Epithelial cell of proximal tubule (primary cell): ENCODE measurements around the gene UBAP2. TPM values are rescaled to one million over a fixed set of nuclear protein-coding genes. Genes with fewer than 3 reads are reported as not detected.

Source experiments
- DNase-seq: peaks from one replicate; pipeline ENCODE4 v3.0.0-alpha.2; 2011; ENCODE audit warnings: low read depth
- H3K4me3 ChIP-seq: 2 replicates; pipeline ENCODE4 v1.5.1; 2011; ENCODE audit warnings: low read depth, mild to moderate bottlenecking, low read length
- total RNA-seq: library from RNA; depleted of rRNA; stranded (reverse); fragments of >200 nt; gene quantifications from 2 replicates; pipeline ENCODE4 v1.2.3, GENCODE V29; 2015
- TF ChIP-seq, protein P1 (sequence below): conservative IDR thresholded peaks from 2 replicates; pipeline ENCODE4 v1.5.1; 2012; ENCODE audit warnings: low read depth, mild to moderate bottlenecking, low read length

UBAP2 gene
- total RNA-seq, 1 donor from 2014 or later = 19.1 TPM

DNA sequence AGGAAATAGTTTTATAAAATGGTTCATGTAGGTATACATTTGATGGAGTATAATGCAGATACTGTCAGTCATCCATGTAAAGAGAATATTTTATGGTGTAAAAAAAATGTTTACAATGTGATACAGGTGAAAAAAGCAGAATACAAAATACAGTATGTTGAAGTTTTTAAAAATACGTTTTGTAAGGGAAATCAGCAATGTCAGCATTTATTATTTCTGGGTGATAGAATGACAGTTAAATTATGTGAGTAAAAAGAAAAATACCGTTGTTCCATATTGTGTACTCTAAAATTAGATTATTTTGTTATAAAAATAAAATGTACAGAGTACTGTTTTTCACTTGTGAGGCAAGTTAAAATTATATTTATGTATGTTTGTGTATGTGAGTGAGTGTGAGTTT, 162.7 kb downstream of the UBAP2 start:
- TF ChIP-seq, protein P1, sequence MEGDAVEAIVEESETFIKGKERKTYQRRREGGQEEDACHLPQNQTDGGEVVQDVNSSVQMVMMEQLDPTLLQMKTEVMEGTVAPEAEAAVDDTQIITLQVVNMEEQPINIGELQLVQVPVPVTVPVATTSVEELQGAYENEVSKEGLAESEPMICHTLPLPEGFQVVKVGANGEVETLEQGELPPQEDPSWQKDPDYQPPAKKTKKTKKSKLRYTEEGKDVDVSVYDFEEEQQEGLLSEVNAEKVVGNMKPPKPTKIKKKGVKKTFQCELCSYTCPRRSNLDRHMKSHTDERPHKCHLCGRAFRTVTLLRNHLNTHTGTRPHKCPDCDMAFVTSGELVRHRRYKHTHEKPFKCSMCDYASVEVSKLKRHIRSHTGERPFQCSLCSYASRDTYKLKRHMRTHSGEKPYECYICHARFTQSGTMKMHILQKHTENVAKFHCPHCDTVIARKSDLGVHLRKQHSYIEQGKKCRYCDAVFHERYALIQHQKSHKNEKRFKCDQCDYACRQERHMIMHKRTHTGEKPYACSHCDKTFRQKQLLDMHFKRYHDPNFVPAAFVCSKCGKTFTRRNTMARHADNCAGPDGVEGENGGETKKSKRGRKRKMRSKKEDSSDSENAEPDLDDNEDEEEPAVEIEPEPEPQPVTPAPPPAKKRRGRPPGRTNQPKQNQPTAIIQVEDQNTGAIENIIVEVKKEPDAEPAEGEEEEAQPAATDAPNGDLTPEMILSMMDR = no peak
- H3K4me3 ChIP-seq = no peak overlapping the region
- DNase-seq = no peak

DNA sequence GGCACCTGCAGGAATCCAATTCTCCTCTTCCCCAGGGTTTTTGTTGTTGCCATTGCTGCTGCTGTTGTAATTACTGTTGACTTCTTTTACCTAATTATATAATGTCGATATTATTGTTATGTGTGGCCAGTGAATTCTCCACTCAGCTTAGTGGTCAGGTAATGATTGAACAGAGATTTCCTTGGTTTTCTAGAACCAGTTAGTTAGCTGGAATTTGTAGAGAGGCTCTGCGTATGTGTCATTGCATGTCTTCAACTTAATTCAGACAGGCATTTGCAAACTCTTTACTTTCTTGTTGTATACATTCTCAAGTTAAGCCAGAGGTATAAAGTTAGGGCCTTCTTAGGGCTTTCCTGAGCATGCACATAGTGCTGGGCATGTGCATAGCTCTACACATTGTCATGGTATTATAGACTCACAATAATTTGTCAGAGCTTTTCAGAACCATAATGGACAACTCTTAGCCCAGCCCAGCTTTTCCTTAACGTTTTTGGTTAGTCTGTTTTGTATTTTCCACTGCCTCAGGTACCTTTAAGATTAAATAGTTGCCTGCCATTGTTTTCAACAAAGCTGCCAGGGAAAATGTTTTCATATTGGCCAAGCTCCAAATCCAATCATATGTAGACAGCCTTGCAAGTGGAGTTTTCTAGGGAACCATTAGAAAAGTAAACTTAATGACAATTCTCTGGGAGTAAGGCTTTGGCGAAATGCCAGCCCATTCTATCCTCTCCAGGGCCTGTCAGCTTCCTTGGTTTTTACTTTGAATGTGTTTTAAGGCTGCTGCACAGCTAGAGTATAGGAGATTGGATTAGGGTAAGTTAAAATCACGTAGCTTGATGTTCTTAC, 163.6 kb downstream of the UBAP2 start:
- TF ChIP-seq, protein P1 = no peak
- no peak overlapping the region for H3K4me3 ChIP-seq
- peak; percentile 56 for DNase-seq

DNA sequence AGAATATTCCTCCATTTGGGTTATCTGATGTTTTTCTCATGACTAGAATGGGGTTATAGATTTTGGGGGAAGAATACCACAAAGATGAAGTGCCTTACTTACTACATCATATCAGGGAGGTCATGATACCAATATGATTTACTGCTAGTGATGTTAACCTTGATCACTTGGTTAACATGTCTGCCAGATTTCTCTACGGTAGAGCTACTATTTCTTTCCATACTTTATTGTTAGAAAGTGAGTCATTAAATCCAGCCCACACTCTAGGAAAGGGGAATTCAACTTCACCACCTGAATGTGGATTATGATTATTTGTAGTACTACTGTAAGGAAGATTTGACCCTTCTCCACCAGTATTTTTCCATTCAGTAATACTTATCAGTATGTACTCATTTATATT, 167.1 kb downstream of the UBAP2 start:
- TF ChIP-seq, protein P1 = no peak
- no peak for DNase-seq
- no peak overlapping the region for H3K4me3 ChIP-seq

DNA sequence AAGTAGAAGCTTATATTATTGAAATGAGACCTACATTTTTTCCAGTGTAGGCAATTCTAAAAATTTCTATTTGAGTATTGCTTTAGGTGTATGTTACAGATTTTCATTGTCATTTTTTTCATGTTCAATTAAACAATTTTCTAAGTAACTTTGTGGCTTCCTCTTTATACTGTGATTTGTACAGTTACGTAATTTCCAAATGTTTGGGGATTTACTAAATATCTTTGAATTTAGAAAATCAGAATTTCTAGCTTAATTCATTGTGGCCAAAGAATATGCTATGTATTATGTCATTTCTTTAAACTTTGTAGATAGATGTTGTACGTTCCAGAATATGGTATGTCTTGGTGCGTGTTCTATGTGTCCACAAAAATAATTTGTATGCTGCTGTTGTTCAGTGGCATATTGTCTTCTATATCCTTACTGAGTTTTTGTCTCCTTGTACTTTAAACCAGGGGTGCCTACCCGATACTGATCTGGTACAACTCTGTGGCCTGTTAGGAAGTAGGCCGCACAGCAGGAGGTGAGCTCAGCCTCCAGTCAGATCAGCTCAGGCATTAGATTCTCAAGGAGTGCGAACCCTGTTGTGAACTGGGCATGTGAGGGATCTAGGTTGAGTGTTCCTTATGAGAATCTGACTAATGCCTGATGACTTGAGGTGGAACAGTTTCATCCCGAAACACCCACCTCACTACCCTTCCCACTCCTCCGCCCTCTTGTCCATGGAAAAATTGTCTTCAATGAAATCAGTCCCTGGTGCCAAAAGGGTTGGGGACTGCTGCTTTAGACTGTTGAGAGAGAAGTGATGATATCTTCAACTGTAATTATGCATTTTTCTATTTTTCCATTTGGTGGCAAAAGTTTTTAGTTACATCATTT, 168.2 kb downstream of the UBAP2 start:
- H3K4me3 ChIP-seq = no peak overlapping the region
- DNase-seq = no peak
- TF ChIP-seq, protein P1 = no peak

DNA sequence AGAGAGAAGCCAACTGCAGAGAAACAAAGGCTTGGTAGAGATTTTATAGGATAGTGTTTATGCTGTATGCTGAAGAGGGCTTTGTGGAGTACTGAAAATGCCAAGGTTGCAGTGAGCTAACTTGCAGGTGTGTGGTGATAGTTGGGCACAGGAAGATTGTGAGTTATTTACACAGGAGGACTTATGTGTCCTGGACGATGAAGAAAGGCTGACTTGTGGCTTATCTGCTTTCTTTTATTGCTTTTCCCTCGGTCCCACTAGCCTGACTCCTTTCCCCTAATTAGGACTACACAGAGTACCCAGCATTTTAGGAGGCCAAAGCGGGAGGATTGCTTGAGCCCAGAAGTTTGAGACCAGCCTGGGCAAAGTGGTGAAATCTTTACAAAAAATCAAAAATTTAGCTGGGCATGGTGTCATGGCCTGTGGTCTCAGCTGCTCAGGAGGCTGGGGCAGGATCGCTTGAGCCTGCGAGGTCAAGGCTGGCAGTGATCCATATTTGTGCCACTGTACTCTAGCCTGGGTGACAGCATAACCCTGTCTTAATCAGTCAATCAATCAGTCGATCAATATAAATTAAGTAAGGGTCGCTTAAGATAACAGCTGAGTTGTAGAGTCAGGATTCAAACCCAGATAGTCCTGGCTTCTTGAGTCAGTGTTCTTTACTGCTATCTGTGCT, 169.9 kb downstream of the UBAP2 start:
- no peak overlapping the region for H3K4me3 ChIP-seq
- DNase-seq = no peak
- TF ChIP-seq, protein P1 = no peak

DNA sequence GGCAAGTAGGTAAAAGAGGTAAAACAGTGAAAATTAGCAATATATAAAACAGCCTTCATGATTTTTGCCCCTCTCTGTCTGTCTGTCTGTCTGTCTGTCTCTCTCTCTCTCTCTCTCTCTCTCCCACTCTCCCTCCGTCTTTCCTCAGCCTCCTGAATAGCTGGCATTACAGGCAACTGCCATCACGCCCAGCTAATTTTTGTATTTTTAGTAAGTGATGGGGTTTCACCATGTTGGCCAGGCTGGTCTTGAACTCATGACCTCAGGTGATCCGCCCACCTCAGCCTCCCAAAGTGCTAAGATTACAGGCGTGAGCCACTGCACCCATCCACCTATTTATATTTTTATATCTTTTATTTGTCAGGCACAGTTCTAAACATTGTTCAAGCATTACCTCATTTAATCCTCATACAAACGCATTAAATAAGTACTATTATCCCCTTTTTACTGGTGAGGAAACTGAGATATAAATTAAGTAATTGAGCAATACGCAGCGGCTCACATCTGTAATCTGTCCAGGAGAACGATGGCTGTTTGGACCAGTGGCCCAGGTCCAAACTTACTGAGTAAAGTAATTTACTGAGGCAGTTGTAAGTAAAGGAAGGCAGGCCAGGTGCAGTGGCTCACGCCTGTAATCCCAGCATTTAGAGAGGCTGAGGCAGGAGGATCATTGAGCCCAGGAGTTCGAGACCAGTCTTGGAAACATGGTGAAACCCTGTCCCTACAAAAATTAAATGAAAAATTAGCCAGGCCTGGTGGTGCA, 170.8 kb downstream of the UBAP2 start:
- DNase-seq = no peak
- H3K4me3 ChIP-seq = no peak overlapping the region
- TF ChIP-seq, protein P1 = no peak
